Tibial nerve (tissue), 4 donors: ENCODE measurements around the gene CAV3. TPM values are rescaled to one million over a fixed set of nuclear protein-coding genes. Genes with fewer than 3 reads are reported as not detected.
"Not testable (repeated sequence)": the region's sequence is repeated elsewhere in the genome, so short reads cannot be mapped to it uniquely, and the experiment has no call there.

Source experiments
- DNase-seq, 2 donors: peaks; one replicate each; pipeline ENCODE4 v3.0.0-alpha.2; 2019; ENCODE audit warnings: low spot score in 2 of 2
- H3K27ac ChIP-seq, 4 donors: fragments of 200-600 bp; sonication (generic) in 3 of 4; one replicate each; pipeline ENCODE4 v1.5.1; 2017 to 2019; ENCODE audit warnings: mild to moderate bottlenecking in 1 of 4
- H3K27me3 ChIP-seq, 2 donors: fragments of 200-600 bp; sonication (generic) in 1 of 2; one replicate each; pipeline versions ENCODE4 v1.5.1 to v1.6.0; 2017 to 2019
- H3K36me3 ChIP-seq, 3 donors: fragments of 200-600 bp; sonication (generic); one replicate each; pipeline ENCODE4 v1.5.1; 2018 to 2019
- H3K4me1 ChIP-seq, 4 donors: fragments of 200-600 bp; sonication (generic) in 3 of 4; one replicate each; pipeline ENCODE4 v1.5.1; 2017 to 2019
- H3K4me3 ChIP-seq, 4 donors: fragments of 200-600 bp; sonication (generic) in 3 of 4; one replicate each; pipeline ENCODE4 v1.5.1; 2017 to 2019; ENCODE audit warnings: mild to moderate bottlenecking in 1 of 4, moderate library complexity in 1 of 4
- H3K9me3 ChIP-seq, 4 donors: fragments of 200-600 bp; sonication (generic) in 3 of 4; one replicate each; pipeline ENCODE4 v1.5.1; 2017 to 2019
- CTCF ChIP-seq, 5 experiments: fragments of 200-600 bp in 3 of 5; fragments of 450-650 bp in 2 of 5; sonication (generic) in 3 of 5; IDR thresholded peaks; one replicate each; pipeline ENCODE4 v1.5.1; 2016 to 2019; ENCODE audit warnings: antibody characterized with exemption in 5 of 5, mild to moderate bottlenecking in 3 of 5, moderate library complexity in 2 of 5
- EP300 ChIP-seq, 2 donors: sonication (generic); formaldehyde crosslinking; IDR thresholded peaks; one replicate each; pipeline ENCODE4 v1.6.1; 2017; ENCODE audit warnings: antibody characterized with exemption in 2 of 2, mild to moderate bottlenecking in 1 of 2
- POLR2A ChIP-seq, 2 donors: fragments of 450-650 bp; IDR thresholded peaks; one replicate each; pipeline ENCODE4 v1.6.1; 2017; ENCODE audit warnings: antibody characterized with exemption in 2 of 2, mild to moderate bottlenecking in 2 of 2, moderate library complexity in 2 of 2
- WGBS, 2 donors: methylation state at CpG; one replicate each; pipeline ENCODE4 v1.1.5; 2018; 5-methylcytosine and 5-hydroxymethylcytosine counted together
- total RNA-seq, 4 donors: library from RNA; depleted of rRNA; stranded (reverse); fragments of >200 nt; gene quantifications; one replicate each; pipeline ENCODE4 v1.1.0, GENCODE V29; 2016

Gene CAV3
- total RNA-seq, 4 donors from 2014 or later = 0.66 TPM; not detected in 3

GRCh38 chr3:8709801-8710507 is 23.6 kb upstream of the CAV3 start:
- H3K27ac ChIP-seq = no peak overlapping the region
- H3K27me3 ChIP-seq = no peaks in the 10 kb centered on the region
- 77 to 80% methylated on average over 8 of the region's 8 CpGs for WGBS, 2 donors
- no peak for TF ChIP-seq EP300 (IDR thresholded peaks at IDR 0.05)
- no peak for TF ChIP-seq CTCF (IDR thresholded peaks at IDR 0.05)
- no peak for TF ChIP-seq POLR2A (IDR thresholded peaks at IDR 0.05)
- DNase-seq = no peak
- H3K4me3 ChIP-seq = no peak overlapping the region
- H3K9me3 ChIP-seq = no peaks in the 10 kb centered on the region
- no peaks in the 10 kb centered on the region for H3K36me3 ChIP-seq
- H3K4me1 ChIP-seq = no peaks in the 10 kb centered on the region

- TF ChIP-seq POLR2A (IDR thresholded peaks at IDR 0.05) (no peak), CTCF (IDR thresholded peaks at IDR 0.05) (no peak), EP300 (IDR thresholded peaks at IDR 0.05) (no peak)
- Histone ChIP-seq H3K4me1 (no peaks in the 10 kb centered on the region), H3K27ac (no peak overlapping the region), H3K4me3 (no peak overlapping the region), H3K36me3 (no peaks in the 10 kb centered on the region), H3K27me3 (no peaks in the 10 kb centered on the region), H3K9me3 (no peaks in the 10 kb centered on the region)
- no peak for DNase-seq
- WGBS, 2 donors = 47 to 49% methylated on average over 9 of the region's 9 CpGs
Observed at GRCh38 chr3:8712045-8712907, 21.3 kb upstream of the CAV3 start.

- Histone ChIP-seq H3K9me3 (no peaks in the 10 kb centered on the region), H3K27me3 (no peaks in the 10 kb centered on the region), H3K4me1 (no peaks in the 10 kb centered on the region), H3K36me3 (no peaks in the 10 kb centered on the region), H3K27ac (no peak overlapping the region), H3K4me3 (no peak overlapping the region)
- TF ChIP-seq EP300 (IDR thresholded peaks at IDR 0.05) = no peak
- TF ChIP-seq POLR2A (IDR thresholded peaks at IDR 0.05) = no peak
- no peak for TF ChIP-seq CTCF (IDR thresholded peaks at IDR 0.05)
- 74 to 87% methylated on average over 2 of the region's 2 CpGs for WGBS, 2 donors
- no peak for DNase-seq
Observed at GRCh38 chr3:8712908-8713255, 20.7 kb upstream of the CAV3 start.

- Histone ChIP-seq H3K36me3 (no peaks in the 10 kb centered on the region), H3K27me3 (no peaks in the 10 kb centered on the region), H3K27ac (no peak overlapping the region), H3K4me3 (no peak overlapping the region), H3K9me3 (no peaks in the 10 kb centered on the region), H3K4me1 (no peaks in the 10 kb centered on the region)
- TF ChIP-seq EP300 (IDR thresholded peaks at IDR 0.05) (no peak), CTCF (IDR thresholded peaks at IDR 0.05) (no peak), POLR2A (IDR thresholded peaks at IDR 0.05) (no peak)
- 72 to 76% methylated on average over 14 of the region's 14 CpGs for WGBS, 2 donors
- DNase-seq = no peak
Observed at GRCh38 chr3:8713901-8714759, 19.5 kb upstream of the CAV3 start.

GRCh38 chr3:8715757-8716156 is 17.8 kb upstream of the CAV3 start:
- not testable (repeated sequence) for DNase-seq, H3K27me3 ChIP-seq, H3K36me3 ChIP-seq, H3K4me3 ChIP-seq, H3K9me3 ChIP-seq, H3K4me1 ChIP-seq, H3K27ac ChIP-seq
- WGBS, 2 donors = 87 to 90% methylated on average over 12 of the region's 12 CpGs
